Stimulated activated CD8-positive, alpha-beta memory T cell treated with anti-CD3 and anti-CD28 coated beads, Interleukin-12 subunit alpha, Interleukin-12 subunit beta, amount 100 ng/mL, for 24 hours (primary cell): ENCODE results near the gene RTN3.
A peak's percentile ranks its signal among the peaks of the same experiment; 100 is the strongest.
"Not testable (repeated sequence)": the region's sequence is repeated elsewhere in the genome, so short reads cannot be mapped to it uniquely, and the experiment has no call there.

Experiments
- DNase-seq: peaks from one replicate; pipeline ENCODE4 v3.0.0-alpha.2; 2020; ENCODE audit errors: extremely low read depth

The RTN3 gene

DNA sequence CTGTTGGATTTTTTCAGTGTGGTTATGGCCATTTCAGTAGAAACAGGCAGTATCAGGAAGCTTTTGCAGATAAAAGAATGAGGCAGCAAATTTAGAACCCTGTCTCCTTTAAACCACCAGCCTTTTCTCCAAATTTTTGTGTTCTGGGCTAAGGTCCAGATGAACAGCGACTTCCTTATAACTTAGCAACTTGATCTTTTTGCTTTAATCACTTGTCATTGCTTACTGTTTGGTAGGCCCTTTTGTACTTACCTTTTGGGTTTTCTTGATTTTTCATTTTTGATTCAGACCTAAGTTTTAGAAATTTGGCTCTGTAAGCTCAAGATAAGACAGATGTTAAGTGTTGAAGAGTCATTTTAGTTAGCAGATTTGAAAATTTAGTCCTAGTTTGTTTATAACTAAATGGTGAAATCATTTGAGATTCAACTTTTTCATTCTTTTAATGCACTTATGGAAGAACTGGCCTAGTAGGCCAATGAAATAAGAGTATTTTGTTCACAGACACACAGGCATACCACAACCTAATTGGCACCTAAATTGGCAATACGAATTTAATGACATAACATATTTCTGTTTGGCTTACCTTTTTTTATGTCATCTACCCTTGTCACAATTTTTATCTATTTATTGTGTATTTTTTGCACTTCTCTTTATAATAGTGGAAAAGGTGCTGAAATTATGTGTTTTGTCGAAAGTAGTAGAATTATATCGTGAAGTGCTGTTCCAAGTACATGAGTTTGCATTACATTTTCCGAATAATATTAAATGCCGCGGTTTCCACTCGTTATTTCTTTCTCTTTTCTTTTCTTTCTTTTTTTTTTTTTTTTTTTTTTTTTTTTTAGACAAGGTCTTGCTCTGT is 2.1 kb downstream of the RTN3 start:
- DNase-seq = no peak

GRCh38 chr11:63685158-63685721 is 3.9 kb downstream of the RTN3 start:
- not testable (repeated sequence) for DNase-seq

GRCh38 chr11:63686926-63687325 is 5.6 kb downstream of the RTN3 start:
- no peak for DNase-seq

DNA sequence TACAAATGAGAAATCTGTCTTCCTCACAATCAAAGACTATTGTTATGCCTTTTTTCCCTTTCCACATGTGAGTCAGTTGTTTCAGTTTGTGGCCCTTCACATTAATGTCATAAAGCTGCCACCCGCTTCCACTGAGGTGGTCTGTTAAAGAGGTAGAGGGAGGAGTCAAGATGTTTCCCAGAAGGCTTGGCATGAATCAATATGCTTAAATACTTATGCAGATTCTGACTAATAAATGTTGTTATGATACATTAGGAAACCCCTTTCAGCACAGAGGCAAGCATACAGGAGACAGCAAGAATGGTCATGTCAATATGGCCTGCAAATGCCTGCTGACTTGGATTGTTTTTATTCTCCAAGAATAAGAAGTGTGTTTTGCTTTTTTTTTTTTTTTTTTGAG is 6.5 kb downstream of the RTN3 start:
- DNase-seq = no peak

DNA sequence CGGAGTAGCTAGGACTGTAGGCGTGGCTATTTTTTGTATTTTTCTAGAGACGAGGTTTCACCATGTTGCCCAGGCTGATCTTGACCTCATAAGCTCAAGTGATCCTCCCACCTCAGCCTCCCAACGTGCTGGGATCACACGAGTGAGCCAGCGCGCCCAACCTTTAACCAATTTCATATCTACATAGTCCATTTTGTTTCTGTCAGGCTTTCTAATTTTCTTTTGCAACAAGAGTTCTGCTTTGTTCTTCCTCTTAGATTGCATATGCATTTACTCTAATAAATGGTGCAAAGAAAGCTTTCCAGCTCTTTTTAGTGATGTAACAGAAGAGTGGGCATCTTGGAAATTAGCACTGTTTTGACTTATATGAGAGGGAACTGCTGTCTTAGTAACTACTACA is 13.3 kb downstream of the RTN3 start:
- DNase-seq = no peak

DNA sequence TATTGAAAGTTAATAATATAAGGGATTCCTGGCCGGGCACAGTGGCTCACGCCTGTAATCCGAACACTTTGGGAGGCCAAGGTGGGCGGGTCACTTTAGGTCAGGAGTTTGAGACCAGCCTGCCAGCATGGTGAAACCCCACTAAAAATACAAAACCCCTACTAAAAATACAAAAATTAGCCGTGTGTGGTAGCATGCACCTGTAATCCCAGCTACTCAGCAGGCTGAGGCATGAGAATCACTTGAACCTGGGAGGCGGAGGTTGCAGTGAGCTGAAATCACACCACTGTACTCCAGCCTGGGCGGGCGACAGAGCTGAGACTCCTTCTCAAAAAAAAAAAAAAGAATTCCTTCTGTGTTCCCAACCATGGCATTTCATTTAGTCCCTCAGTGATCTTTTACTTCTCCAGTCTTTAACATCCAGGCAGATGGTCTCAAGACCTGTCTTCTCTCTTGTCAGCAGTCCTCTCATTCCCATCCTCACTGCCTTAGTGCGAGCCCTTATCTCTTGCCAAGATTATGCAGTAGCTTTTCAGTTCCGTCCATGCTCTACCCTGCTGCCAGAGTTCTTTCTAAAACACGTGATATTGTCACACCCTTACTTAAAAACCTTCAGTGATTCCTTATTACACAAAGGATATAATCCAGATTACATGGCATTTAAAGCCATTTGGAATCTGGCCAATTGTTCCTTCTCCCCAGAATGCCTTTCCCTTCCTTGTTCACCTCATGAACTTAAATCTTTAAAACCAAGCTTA is 17.9 kb downstream of the RTN3 start:
- no peak for DNase-seq

- no peak for DNase-seq
Observed at GRCh38 chr11:63699896-63700295, 18.6 kb downstream of the RTN3 start.

- DNase-seq = no peak
Observed at GRCh38 chr11:63705526-63705925, 24.2 kb downstream of the RTN3 start.

DNA sequence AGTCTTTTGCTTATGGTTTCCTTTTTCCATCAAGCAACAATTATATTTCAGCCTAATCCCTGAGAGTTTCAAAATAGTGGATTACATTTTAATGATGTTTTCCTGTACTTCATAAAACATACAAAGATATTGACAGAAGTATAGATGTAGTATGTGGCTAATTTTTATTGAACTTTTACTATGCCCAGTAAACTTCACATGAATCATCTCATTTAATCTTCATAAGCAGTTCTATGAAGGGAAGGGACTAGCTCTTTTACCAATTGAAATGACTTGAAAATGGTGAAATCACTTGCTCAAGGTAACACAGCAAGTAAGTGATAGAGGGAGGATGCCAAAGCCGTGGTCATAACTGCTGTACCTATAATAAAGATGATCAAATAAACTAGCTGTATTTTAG is 27.5 kb downstream of the RTN3 start:
- no peak for DNase-seq

- DNase-seq = no peak
Observed at GRCh38 chr11:63709336-63709884, 28.1 kb downstream of the RTN3 start.

GRCh38 chr11:63710476-63711217 is 29.3 kb downstream of the RTN3 start:
- no peak for DNase-seq

- DNase-seq = no peak
Observed at GRCh38 chr11:63711838-63712237, 30.5 kb downstream of the RTN3 start.

DNA sequence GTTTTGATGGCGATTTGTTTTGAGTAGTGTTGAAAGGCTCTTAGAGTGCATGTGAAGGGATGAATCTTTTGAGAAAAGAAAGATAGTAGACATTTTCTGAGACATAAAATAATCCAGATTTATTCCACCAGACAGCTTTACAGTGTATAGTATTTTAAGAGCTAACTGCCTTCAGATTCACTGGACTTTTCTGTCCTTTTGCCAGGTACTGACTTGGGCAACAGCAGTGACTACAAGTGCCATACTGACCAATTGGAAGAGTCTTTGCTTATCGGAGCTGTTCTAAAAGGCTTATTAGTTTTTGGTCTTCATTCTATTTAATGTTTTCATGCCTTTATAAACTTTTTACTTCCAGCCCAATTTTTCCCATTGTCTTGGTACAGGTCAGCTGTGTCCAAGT is 32.5 kb downstream of the RTN3 start:
- no peak for DNase-seq

GRCh38 chr11:63716046-63716445 is 34.7 kb downstream of the RTN3 start:
- no peak for DNase-seq

GRCh38 chr11:63719001-63719400 is 37.7 kb downstream of the RTN3 start:
- DNase-seq = no peak

DNA sequence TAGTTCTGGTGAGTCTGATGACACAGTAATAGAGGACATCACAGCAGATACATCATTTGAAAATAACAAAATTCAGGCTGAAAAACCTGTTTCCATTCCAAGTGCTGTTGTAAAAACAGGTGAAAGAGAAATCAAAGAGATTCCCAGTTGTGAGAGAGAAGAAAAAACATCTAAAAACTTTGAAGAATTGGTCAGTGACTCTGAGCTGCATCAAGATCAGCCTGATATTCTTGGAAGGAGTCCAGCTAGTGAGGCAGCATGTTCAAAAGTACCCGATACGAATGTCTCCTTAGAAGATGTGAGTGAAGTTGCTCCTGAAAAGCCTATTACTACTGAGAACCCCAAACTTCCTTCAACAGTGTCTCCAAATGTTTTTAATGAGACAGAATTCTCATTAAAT is 38.7 kb downstream of the RTN3 start:
- no peak for DNase-seq

- no peak for DNase-seq
Observed at GRCh38 chr11:63720611-63721010, 39.3 kb downstream of the RTN3 start.

- DNase-seq = no peak
Observed at GRCh38 chr11:63729326-63729725, 48.0 kb downstream of the RTN3 start.

- no peak for DNase-seq
Observed at GRCh38 chr11:63736864-63737263, 55.6 kb downstream of the RTN3 start.

DNA sequence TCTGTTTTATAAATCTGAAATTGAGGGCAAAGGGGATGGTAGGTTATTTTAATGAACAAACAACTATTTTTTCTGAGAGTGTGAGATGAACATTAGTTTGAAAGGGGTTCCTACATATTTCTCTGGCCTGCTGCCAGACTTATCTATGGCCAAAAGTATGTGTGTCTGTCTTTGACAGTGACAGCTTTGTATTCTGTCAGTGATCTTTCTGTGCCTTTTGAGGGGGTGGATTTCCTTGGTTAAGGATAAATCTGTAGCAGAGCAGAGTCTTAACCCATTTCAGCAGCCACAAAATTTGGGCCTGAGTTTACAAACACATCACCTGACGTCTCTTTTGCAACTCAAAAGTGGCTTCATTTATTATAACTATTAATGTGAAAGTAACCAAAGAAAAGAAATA is 56.4 kb downstream of the RTN3 start:
- no peak for DNase-seq

GRCh38 chr11:63738720-63739360 is 57.5 kb downstream of the RTN3 start:
- peak; percentile 25 for DNase-seq
